GM12891 (cell line): ENCODE results near the gene NFIX.

Source experiments
- PAX5 ChIP-seq: IDR thresholded peaks from 2 replicates; pipeline ENCODE4 v1.6.1; 2011; ENCODE audit warnings: low read length, moderate library complexity, mild to moderate bottlenecking; ENCODE audit not compliant: insufficient read depth, severe bottlenecking
- POLR2A ChIP-seq: IDR thresholded peaks from 2 replicates; pipeline ENCODE4 v1.6.1; 2011; ENCODE audit warnings: low read depth, low read length, control low read depth
- POLR2AphosphoS5 ChIP-seq: IDR thresholded peaks from 2 replicates; pipeline ENCODE4 v1.6.1; 2011; ENCODE audit warnings: low read depth, low read length, control low read depth
- TAF1 ChIP-seq: IDR thresholded peaks from 2 replicates; pipeline ENCODE4 v1.6.1; 2011; ENCODE audit warnings: low read depth, low read length, control low read depth

- TF ChIP-seq POLR2A (no peak), POLR2AphosphoS5 (no peak), TAF1 (no peak), PAX5 (no peak)
Measured at GRCh38 chr19:13043285-13043684, 48.0 kb downstream of the NFIX start.
